Endometrial microvascular endothelial cells (primary cell): ENCODE data around the gene PLCH1. TPM values are rescaled to one million over a fixed set of nuclear protein-coding genes. Genes with fewer than 3 reads are reported as not detected.
"Not testable (repeated sequence)": the region's sequence is repeated elsewhere in the genome, so short reads cannot be mapped to it uniquely, and the experiment has no call there.

Experiments
- in situ Hi-C: cut with HindIII; loops from 2 replicates; pipeline ENCODE4 v1.10.0; 2017; ENCODE audit warnings: low sequenced_read_pairs, low pct_unique_long_range_greater_than_20kb; ENCODE audit errors: inconsistent ontology term
- total RNA-seq: library from RNA; depleted of rRNA; stranded (reverse); fragments of >200 nt; gene quantifications from one replicate; pipeline ENCODE4 v1.2.3, GENCODE V29; 2015; ENCODE audit errors: inconsistent ontology term

The PLCH1 gene
- total RNA-seq, 1 donor from 2014 or later = not detected

DNA sequence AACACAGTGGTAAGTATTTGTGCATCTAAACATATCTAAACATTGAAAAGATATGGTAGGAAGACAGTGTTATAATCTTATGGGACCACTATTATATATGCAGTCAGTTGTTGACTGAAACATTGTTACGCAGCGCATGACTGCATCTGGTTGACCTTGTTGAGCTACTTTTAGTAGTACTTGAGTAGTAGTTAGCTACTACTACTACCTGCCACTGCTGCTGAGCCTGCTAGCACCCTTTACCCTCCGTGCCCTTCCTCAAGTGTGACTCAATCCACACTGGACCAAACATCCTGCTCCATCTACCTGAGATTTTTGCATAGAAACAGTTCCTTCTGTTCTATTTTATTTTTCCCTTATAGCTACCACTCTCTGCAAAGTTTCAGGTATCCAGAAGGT is 327.8 kb downstream of the PLCH1 start:
- in situ Hi-C loops = no loop called here

DNA sequence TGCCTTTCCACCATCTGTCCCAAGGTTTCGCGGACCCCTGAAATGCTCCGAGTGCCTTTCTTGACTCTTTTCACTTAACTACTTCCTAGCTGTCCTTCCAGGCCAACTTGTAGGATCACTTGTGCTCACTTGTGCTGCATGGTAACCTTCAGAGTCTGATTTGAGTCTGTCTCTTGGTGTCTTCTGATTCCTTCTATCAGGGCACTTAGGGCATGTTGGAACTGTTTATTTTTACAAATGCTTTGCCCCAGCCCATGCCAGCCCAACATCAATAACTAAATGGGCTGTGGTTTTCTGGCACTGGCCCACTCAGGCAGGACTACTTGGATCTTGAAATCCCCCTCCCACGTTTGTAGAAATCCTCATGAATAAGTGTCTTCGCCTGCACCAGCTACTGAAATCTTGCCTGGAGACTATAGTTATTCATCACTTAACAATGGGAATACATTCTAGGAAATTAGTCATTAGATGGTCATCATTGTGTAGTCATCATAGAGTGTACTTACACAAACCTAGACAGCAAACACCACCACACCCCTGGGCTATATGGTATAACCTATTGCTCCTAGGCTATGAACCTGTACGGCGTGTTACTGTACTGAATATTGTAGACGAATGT is 328.3 kb downstream of the PLCH1 start:
- in situ Hi-C loops = no loop called here

- in situ Hi-C loops = no loop called here
Measured at GRCh38 chr3:155412904-155413303, 332.0 kb downstream of the PLCH1 start.

- in situ Hi-C loops = no loop called here
Measured at GRCh38 chr3:155411500-155412223, 333.2 kb downstream of the PLCH1 start.

DNA sequence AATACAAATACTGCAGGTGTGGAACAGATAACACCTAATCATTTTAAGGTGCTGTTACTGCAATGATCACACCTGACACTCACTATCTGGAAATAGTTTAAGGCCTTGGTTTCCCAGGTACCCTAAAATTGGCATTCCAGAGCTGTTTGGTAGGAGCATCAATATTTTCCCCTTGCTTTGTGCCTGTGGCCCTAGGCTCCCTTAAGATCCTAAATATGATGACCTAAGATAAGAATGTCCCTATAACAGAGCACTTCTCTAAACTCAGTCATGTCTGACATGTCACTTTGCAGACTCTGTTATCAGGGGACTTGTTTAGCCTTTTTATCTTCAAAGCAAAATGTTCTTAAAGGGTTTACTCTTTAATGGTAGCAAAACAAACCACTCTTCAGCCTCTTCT is 335.5 kb downstream of the PLCH1 start:
- in situ Hi-C loops = no loop called here

- in situ Hi-C loops = no loop called here
Measured at GRCh38 chr3:155407971-155408370, 336.9 kb downstream of the PLCH1 start.

DNA sequence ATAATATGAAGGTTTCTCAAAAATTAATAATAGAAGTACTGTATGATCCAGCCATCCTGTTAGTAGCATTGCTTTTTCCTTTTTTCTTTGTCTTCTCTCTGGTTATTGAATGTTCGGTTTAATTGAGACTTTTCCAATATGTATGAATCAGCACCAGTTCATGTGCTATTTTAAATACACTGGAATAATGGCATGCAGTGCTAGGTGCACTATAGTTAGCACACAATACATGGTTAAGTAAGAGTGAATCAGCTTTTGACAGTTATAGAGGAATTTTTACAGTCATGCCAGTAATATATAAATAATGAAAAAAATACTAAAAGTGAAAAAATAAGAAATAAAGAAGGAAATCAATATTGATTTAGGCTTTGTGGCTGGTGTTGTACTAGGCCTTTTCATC is 337.5 kb downstream of the PLCH1 start:
- in situ Hi-C loops = no loop called here

- in situ Hi-C loops = no loop called here
Measured at GRCh38 chr3:155404486-155404885, 340.4 kb downstream of the PLCH1 start.

GRCh38 chr3:155402656-155403055 is 342.2 kb downstream of the PLCH1 start:
- in situ Hi-C loops = no loop called here

DNA sequence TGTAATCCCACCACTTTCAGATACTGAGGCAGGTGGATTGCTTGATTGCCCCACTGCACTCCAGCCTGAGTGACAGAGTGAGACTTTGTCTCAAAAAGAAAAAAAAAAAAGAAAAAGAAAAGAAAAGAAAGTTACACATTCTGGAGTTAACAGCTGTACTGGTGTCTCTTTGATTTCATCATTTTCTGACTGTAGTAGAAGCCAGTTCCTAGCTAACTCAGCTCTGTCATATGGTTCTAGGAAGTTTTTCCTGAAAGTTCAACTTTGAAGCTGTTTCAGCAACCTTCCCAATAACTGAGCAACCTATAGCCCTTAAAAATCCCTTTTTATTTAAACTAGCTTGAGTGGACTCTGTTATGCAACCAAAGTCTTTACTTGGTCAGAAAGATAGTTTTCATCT is 346.8 kb downstream of the PLCH1 start:
- in situ Hi-C loops = no loop called here

GRCh38 chr3:155394896-155395295 is 350.0 kb downstream of the PLCH1 start:
- in situ Hi-C loops = not testable (repeated sequence)

- in situ Hi-C loops = no loop called here
Measured at GRCh38 chr3:155394240-155394639, 350.6 kb downstream of the PLCH1 start.

- in situ Hi-C loops = no loop called here
Measured at GRCh38 chr3:155393316-155393715, 351.6 kb downstream of the PLCH1 start.

DNA sequence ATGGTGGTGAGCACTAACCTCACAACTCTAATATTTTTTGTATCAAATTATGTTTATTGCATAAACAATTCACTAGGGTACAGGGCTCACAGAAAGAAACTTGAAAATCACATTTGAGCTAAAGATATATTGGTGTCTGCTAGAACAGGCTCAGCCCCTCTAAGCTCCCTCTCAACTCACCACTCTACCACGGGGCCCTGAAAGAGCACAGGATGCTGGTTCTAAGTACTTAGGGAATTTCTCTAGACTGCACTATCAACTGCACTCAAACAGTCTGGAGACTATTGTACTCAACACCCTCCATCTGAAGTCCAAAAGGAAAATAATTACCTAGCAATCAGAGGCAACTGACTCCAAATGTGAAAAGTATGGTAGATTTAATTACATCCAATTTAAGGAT is 352.7 kb downstream of the PLCH1 start:
- in situ Hi-C loops = no loop called here

GRCh38 chr3:155391551-155391958 is 353.3 kb downstream of the PLCH1 start:
- in situ Hi-C loops = no loop called here

DNA sequence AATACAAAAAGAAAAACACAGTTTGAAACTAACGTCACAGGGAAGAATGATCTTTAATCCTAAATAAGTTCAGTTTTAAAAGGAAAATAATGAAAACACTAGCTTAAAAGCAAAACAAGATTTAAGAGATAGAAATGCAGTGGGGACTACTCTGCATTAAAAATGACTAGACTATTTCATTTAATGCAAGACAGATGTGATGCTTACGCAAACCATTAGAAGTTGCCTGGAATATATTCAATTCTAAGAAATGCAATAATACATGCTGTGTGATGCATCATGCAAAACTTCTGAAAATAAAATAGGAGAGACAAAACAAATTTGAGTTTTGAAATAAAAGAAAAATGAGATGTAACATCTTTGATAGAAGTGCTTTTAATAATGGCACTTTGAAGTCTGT is 353.8 kb downstream of the PLCH1 start:
- in situ Hi-C loops = no loop called here

GRCh38 chr3:155390351-155390750 is 354.5 kb downstream of the PLCH1 start:
- in situ Hi-C loops = no loop called here

DNA sequence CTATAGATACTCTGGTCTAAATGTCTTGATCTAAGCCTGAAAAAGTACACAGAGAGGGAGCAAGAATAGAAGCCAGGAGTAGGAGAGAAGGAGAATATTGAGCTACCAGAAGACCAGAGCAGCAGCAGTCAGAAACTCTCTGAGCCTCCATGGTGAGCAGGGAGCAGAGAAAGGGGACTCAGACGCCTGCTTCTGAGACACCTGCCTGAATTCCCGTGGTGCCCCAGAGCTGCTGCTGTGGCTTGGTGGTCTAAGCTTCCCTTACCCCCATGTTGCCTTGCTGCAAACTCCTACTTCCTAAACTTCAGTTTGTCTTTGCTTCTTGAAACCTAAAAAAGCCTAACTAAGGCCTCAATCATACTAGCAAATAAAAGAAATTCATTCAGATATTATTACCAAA is 356.5 kb downstream of the PLCH1 start:
- in situ Hi-C loops = no loop called here

GRCh38 chr3:155387571-155387970 is 357.3 kb downstream of the PLCH1 start:
- in situ Hi-C loops = no loop called here

DNA sequence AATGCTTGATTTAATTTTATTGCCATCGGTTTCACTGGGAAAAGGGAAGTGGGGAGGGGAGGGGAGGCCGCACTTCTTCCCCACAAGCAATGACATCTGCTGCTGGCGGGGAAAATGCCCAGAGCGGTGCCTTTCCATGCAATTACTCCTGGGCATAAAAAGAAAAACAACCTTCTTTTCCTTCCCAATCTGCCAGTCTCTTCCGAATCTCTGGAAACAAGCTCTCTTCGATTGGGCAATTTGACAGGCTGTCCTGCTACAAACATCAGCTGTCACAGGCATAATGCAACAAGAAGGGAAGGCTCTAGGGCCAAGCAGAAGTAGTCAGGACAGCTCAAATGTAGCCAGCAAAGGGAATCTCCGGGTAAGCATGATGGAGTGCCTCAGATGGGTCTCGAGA is 358.0 kb downstream of the PLCH1 start:
- in situ Hi-C loops = no loop called here
